ENCODE results near the gene UTP15. TPM values are rescaled to one million over a fixed set of nuclear protein-coding genes. Genes with fewer than 3 reads are reported as not detected.
A peak's percentile ranks its signal among the peaks of the same experiment; 100 is the strongest.

Gene UTP15
- polyA plus RNA-seq, 1 of the 3 experiments (the other 2 are of a cell fraction): 10.2 TPM

GRCh38 chr5:73564675-73565074, 868 bp upstream of the UTP15 start (continued):
- TF ChIP-seq RAD21 (IDR thresholded peaks at IDR 0.05; ENCODE audit: low read length): no peak
- no peak for TF ChIP-seq EP300 (IDR thresholded peaks at IDR 0.05; ENCODE audit: borderline replicate concordance in 1 of 2, low read depth in 1 of 2, low read length in 1 of 2)
- TF ChIP-seq USF1 (IDR thresholded peaks at IDR 0.05; ENCODE audit: borderline replicate concordance, low read depth): no peak
- TF ChIP-seq GABPA (IDR thresholded peaks at IDR 0.05; ENCODE audit: low read depth): no peak
- TF ChIP-seq MXI1 (IDR thresholded peaks at IDR 0.05; ENCODE audit: low read depth, low read length): no peak

GRCh38 chr5:73565969-73566547, 515 bp downstream of the UTP15 start:
- H3K4me1 ChIP-seq (ENCODE audit: control insufficient read depth in 1 of 2, insufficient read depth in 2 of 2, low read depth in 1 of 2, low read length in 1 of 2): peaks cover 9 to 12% of the 10 kb centered on the region in 2 experiments; a peak in 3 of 4 replicates
- H3K36me3 ChIP-seq (replicated peaks in 1 of 2; ENCODE audit: control insufficient read depth in 1 of 2, insufficient read depth in 2 of 2, low read length in 1 of 2): peaks cover 30 to 43% of the 10 kb centered on the region in 2 experiments
- H3K79me2 ChIP-seq (ENCODE audit: insufficient read depth): peaks cover 80% of the 10 kb centered on the region
- no peaks in the 10 kb centered on the region for H3K9me3 ChIP-seq
- CTCF ChIA-PET: interaction anchor here (0.6 to 2.4 kb wide), 5 partner anchors 15 to 336 kb away, joined by 3 to 13 read pairs (median 3); no protein-coding TSS in a partner anchor
- TF ChIP-seq MAX (IDR thresholded peaks at IDR 0.05; ENCODE audit: low read depth) (no peak), ZBTB33 (IDR thresholded peaks at IDR 0.05; ENCODE audit: borderline replicate concordance, low read depth) (no peak), FOSL2 (IDR thresholded peaks at IDR 0.05; ENCODE audit: borderline replicate concordance, low read depth) (no peak), GATA2 (CRISPR knock-in tag; IDR thresholded peaks at IDR 0.05) (no peak), CTCF (IDR thresholded peaks at IDR 0.05) (no peak), ELF1 (IDR thresholded peaks at IDR 0.05) (no peak), REST (IDR thresholded peaks at IDR 0.05; ENCODE audit: low read depth, low read length) (no peak), USF2 (IDR thresholded peaks at IDR 0.05; ENCODE audit: borderline replicate concordance, low read depth, low read length) (no peak), MEF2A (IDR thresholded peaks at IDR 0.05; ENCODE audit: borderline replicate concordance, low read depth) (no peak), MXI1 (IDR thresholded peaks at IDR 0.05; ENCODE audit: low read depth, low read length) (no peak), SMC3 (IDR thresholded peaks at IDR 0.05; ENCODE audit: low read depth, low read length) (no peak), JUND (IDR thresholded peaks at IDR 0.05) (no peak), YY1 (IDR thresholded peaks at IDR 0.05; ENCODE audit: low read depth) (no peak), CHD2 (IDR thresholded peaks at IDR 0.05; ENCODE audit: low read length, partially characterized antibody) (no peak), FOXM1 (IDR thresholded peaks at IDR 0.05; ENCODE audit: low read depth) (no peak), RAD21 (IDR thresholded peaks at IDR 0.05; ENCODE audit: low read length) (no peak)
- POLR2A ChIA-PET: interaction anchor here (1.5 to 1.6 kb wide), 2 partner anchors 10 to 68 kb away, joined by 6 read pairs; partner anchors contain the start of gene BTF3
- H3K9ac ChIP-seq: peak overlapping the region; percentile 90
- H3K9me2 ChIP-seq: no peaks in the 10 kb centered on the region
- peaks cover 5% of the 10 kb centered on the region for H3F3A ChIP-seq (replicated peaks; ENCODE audit: insufficient read depth)
- peak overlapping the region; percentile 94 to 99 for H3K4me3 ChIP-seq (ENCODE audit: low read depth in 2 of 2, low read length in 1 of 2)
- no peaks in the 10 kb centered on the region for H4K20me1 ChIP-seq (ENCODE audit: insufficient read depth)
- peak overlapping the region; percentile 94 for H3K4me2 ChIP-seq
- peak overlapping the region; percentile 85 to 87; a peak in 3 of 4 replicates for H3K27ac ChIP-seq (ENCODE audit: low read depth in 2 of 2, low read length in 1 of 2)
- DNase-seq: no peak
- WGBS (ENCODE audit: low lambda C conversion rate): 2% methylated on average over 8 of the region's 8 CpGs
- H2AFZ ChIP-seq (ENCODE audit: low read depth): peak overlapping the region; percentile 92
- H3K27me3 ChIP-seq (ENCODE audit: insufficient read depth): no peaks in the 10 kb centered on the region
